NCI-H446 (cell line): Measurements from ENCODE around the gene METTL1.
"Not testable (repeated sequence)": the region's sequence is repeated elsewhere in the genome, so short reads cannot be mapped to it uniquely, and the experiment has no call there.

ENCODE experiments used
- DNase-seq, 2 experiments: peaks; one replicate each; lab custom pipeline; 2025; lab: John Stamatoyannopoulos, UW

Gene METTL1

GRCh38 chr12:57724003-57724935, 47.6 kb downstream of the METTL1 start:
- no peak for DNase-seq

GRCh38 chr12:57723630-57723962, 48.3 kb downstream of the METTL1 start:
- no peak for DNase-seq

GRCh38 chr12:57722716-57723629, 48.9 kb downstream of the METTL1 start:
- no peak for DNase-seq

GRCh38 chr12:57721846-57722608, 49.9 kb downstream of the METTL1 start:
- DNase-seq = not testable (repeated sequence)

GRCh38 chr12:57720606-57721595, 51.0 kb downstream of the METTL1 start:
- no peak for DNase-seq

GRCh38 chr12:57719777-57720605, 51.9 kb downstream of the METTL1 start:
- DNase-seq = no peak

GRCh38 chr12:57718641-57719528, 53.0 kb downstream of the METTL1 start:
- DNase-seq = no peak
